Caco-2 (cell line): ENCODE results near the gene RPS27A. TPM values are rescaled to one million over a fixed set of nuclear protein-coding genes. Genes with fewer than 3 reads are reported as not detected.
"Not testable (repeated sequence)": the region's sequence is repeated elsewhere in the genome, so short reads cannot be mapped to it uniquely, and the experiment has no call there.

Source experiments
- BruUV-seq: library from RNA; stranded (reverse); fragments of 400-500 nt; replicated peaks from 2 replicates; lab custom pipeline; 2021; lab: Mats Ljungman, UMichigan
- CTCF ChIA-PET: fragments of 300-600 bp; sonication (Branson Sonifier 250); formaldehyde crosslinking; loops from one replicate; lab custom pipeline; 2022; ENCODE audit warnings: antibody characterized with exemption; lab: Charles Lee
- POLR2A ChIA-PET: fragments of 300-600 bp; sonication (Branson Sonifier 250); formaldehyde crosslinking; loops from one replicate; lab custom pipeline; 2022; ENCODE audit warnings: antibody characterized with exemption; lab: Charles Lee
- DNase-seq, 2 experiments: peaks; one replicate each; pipeline versions ENCODE4 v3.0.0 to v3.0.0-alpha.2; 2020 to 2022
- H3K27me3 ChIP-seq: replicated peaks from 2 replicates; pipeline ENCODE4 v1.6.0; 2011; ENCODE audit warnings: low read length; ENCODE audit not compliant: control insufficient read depth, insufficient read depth
- H3K36me3 ChIP-seq: 2 replicates; pipeline ENCODE4 v1.5.1; 2011; ENCODE audit warnings: low read length; ENCODE audit not compliant: control insufficient read depth, insufficient read depth
- H3K4me1 ChIP-seq: fragments of 250-450 bp; sonication (Bioruptor Pico); 2 replicates; pipeline ENCODE4 v1.5.1; 2020; ENCODE audit warnings: mild to moderate bottlenecking
- H3K4me3 ChIP-seq: 2 replicates; pipeline ENCODE4 v1.5.1; 2011; ENCODE audit warnings: low read depth, mild to moderate bottlenecking, control low read depth, low read length
- H3K9me3 ChIP-seq: fragments of 250-450 bp; sonication (Bioruptor Pico); 2 replicates; pipeline ENCODE4 v1.5.1; 2020; ENCODE audit warnings: mild to moderate bottlenecking, moderate library complexity
- H3K27ac Mint-ChIP-seq: one replicate; pipeline ENCODE4 v1.8.0; 2022; ENCODE audit warnings: mixed read lengths; ENCODE audit not compliant: unreplicated experiment
- H3K27me3 Mint-ChIP-seq: one replicate; pipeline ENCODE4 v1.8.0; 2022; ENCODE audit warnings: mixed read lengths; ENCODE audit not compliant: insufficient read depth, unreplicated experiment
- H3K36me3 Mint-ChIP-seq: one replicate; pipeline ENCODE4 v1.8.0; 2022; ENCODE audit warnings: mild to moderate bottlenecking, mixed read lengths; ENCODE audit not compliant: insufficient read depth, unreplicated experiment
- H3K4me1 Mint-ChIP-seq: one replicate; pipeline ENCODE4 v1.8.0; 2022; ENCODE audit warnings: low read depth, mixed read lengths; ENCODE audit not compliant: unreplicated experiment
- H3K4me3 Mint-ChIP-seq: one replicate; pipeline ENCODE4 v1.8.0; 2022; ENCODE audit warnings: mild to moderate bottlenecking, moderate library complexity, mixed read lengths; ENCODE audit not compliant: unreplicated experiment
- H3K9me3 Mint-ChIP-seq: one replicate; pipeline ENCODE4 v1.8.0; 2022; ENCODE audit warnings: mixed read lengths; ENCODE audit not compliant: unreplicated experiment
- intact Hi-C: fragments of 100-400 bp; cut with micrococcal nuclease; formaldehyde crosslinking; loops from one replicate; pipeline ENCODE4 v1.10.0; 2022; ENCODE audit not compliant: unreplicated experiment
- total RNA-seq: library from RNA; stranded (reverse); gene quantifications from 2 replicates; pipeline ENCODE4 v1.2.3, GENCODE V29; 2022
- TF ChIP-seq, protein P1 (sequence below), 2 experiments: fragments of 200-600 bp in 1 of 2; IDR thresholded peaks; 1 replicate in 1 of 2; 2 replicates in 1 of 2; pipeline versions ENCODE4 v1.5.1 to v1.8.0; 2011 to 2022; ENCODE audit warnings: antibody characterized with exemption in 1 of 2, control low read depth in 1 of 2, inconsistent platforms in 1 of 2, low read depth in 1 of 2, low read length in 1 of 2, mild to moderate bottlenecking in 1 of 2, moderate library complexity in 1 of 2; ENCODE audit not compliant: insufficient read depth in 1 of 2, severe bottlenecking in 1 of 2, unreplicated experiment in 1 of 2

RPS27A gene
- total RNA-seq, 1 experiment from 2014 or later = 1,305 TPM

DNA sequence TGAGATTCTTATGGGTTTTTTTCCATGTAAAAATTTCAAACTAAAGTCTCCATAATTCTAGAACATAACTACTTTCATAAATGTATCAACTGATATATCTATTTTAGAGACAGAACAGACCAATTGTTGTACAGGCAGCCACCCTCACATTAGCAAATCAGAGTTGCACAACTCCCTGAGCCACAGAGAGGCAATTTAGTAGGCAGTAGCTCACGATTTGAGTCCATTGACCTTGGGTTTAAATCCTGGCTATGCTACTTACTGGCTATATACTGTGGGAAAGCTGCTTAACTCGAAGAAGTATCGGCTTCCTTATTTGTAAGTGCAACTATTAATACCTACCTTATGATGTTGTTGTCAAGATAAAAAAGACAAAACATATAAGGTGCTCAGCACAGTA, 20.3 kb downstream of the RPS27A start:
- H3K9me3 ChIP-seq = no peaks in the 10 kb centered on the region
- intact Hi-C loops = no loop called here
- no peak for DNase-seq
- TF ChIP-seq, protein P1, sequence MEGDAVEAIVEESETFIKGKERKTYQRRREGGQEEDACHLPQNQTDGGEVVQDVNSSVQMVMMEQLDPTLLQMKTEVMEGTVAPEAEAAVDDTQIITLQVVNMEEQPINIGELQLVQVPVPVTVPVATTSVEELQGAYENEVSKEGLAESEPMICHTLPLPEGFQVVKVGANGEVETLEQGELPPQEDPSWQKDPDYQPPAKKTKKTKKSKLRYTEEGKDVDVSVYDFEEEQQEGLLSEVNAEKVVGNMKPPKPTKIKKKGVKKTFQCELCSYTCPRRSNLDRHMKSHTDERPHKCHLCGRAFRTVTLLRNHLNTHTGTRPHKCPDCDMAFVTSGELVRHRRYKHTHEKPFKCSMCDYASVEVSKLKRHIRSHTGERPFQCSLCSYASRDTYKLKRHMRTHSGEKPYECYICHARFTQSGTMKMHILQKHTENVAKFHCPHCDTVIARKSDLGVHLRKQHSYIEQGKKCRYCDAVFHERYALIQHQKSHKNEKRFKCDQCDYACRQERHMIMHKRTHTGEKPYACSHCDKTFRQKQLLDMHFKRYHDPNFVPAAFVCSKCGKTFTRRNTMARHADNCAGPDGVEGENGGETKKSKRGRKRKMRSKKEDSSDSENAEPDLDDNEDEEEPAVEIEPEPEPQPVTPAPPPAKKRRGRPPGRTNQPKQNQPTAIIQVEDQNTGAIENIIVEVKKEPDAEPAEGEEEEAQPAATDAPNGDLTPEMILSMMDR (IDR thresholded peaks at IDR 0.05; ENCODE audit: insufficient read depth in 1 of 2, low read depth in 1 of 2, low read length in 1 of 2, severe bottlenecking in 1 of 2, unreplicated experiment in 1 of 2) = no peak
- Mint-ChIP-seq H3K27ac (no peak overlapping the region), H3K4me1 (peaks cover 2% of the 10 kb centered on the region), H3K27me3 (no peaks in the 10 kb centered on the region), H3K9me3 (no peaks in the 10 kb centered on the region), H3K36me3 (peaks cover 12% of the 10 kb centered on the region), H3K4me3 (no peak overlapping the region)
- H3K4me1 ChIP-seq = no peaks in the 10 kb centered on the region
- no peaks in the 10 kb centered on the region; the same call in 1 of the 2 replicates for H3K36me3 ChIP-seq
- no peaks in the 10 kb centered on the region for H3K27me3 ChIP-seq
- no TSS peak for BruUV-seq
- POLR2A ChIA-PET = no interaction called here
- CTCF ChIA-PET = no interaction called here
- no peak overlapping the region for H3K4me3 ChIP-seq

DNA sequence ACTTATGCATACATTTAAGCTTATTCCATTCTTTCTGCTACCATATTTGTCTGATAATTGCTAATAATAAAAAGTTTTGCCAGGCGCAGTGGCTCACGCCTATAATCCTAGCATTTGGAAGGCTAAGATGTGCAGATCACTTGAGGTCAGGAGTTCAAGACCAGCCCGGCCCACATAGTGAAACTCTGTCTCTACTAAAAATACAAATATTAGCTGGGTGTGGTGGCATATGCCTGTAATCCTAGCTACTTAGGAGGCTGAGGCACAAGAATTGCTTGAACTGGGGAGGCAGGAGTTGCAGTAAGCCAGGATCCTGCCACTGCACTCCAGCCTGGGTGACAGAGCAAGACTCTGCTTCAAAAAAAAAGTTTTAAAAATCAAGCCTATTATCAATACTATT, 27.1 kb downstream of the RPS27A start:
- H3K4me1 Mint-ChIP-seq, H3K4me3 ChIP-seq, H3K9me3 ChIP-seq, H3K27me3 Mint-ChIP-seq, BruUV-seq, H3K27ac Mint-ChIP-seq, H3K4me1 ChIP-seq, H3K27me3 ChIP-seq, DNase-seq, H3K9me3 Mint-ChIP-seq, intact Hi-C loops, POLR2A ChIA-PET, H3K36me3 ChIP-seq, H3K4me3 Mint-ChIP-seq: not testable (repeated sequence)
- H3K36me3 Mint-ChIP-seq = peaks cover 22% of the 10 kb centered on the region
- CTCF ChIA-PET = interaction anchor here (0.6 kb wide), 1 partner anchor 1194 kb away, joined by 3 read pairs; no protein-coding TSS in a partner anchor

DNA sequence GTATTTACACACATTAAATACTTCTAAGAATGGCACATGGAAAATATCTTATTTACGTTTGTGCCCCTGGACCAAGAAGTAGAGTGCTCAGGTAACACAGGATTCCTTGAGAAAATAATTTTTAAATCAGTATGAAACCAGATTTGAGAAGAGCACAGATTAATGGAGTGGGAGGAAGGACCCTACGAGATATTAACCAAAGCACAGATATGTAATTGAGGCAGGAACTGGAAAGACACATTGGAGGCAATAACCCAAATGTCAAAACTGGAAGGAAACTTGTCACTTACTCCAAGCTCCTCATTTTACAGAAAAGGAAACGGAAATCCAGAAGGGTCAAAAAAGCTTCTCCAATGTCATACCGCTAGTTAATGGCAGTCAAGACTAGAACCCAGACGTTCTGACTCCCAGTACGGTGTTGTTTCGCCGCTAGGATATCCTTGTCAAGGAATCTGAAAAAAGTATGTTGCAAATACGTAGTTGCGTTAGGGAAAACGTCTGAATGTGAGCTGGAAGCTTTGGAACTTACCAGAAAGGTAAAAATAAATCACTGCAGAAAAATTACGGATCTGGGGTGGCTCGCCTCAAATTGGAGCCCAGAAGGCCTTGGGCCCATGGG, 35.9 kb downstream of the RPS27A start:
- Mint-ChIP-seq H3K27ac (peak overlapping the region; percentile 95), H3K36me3 (no peaks in the 10 kb centered on the region), H3K27me3 (no peaks in the 10 kb centered on the region), H3K4me1 (peaks cover 7% of the 10 kb centered on the region), H3K9me3 (no peaks in the 10 kb centered on the region), H3K4me3 (peak overlapping the region; percentile 87)
- H3K27me3 ChIP-seq = no peaks in the 10 kb centered on the region
- no peaks in the 10 kb centered on the region for H3K9me3 ChIP-seq
- peaks cover 5% of the 10 kb centered on the region; the same call in 1 of the 2 replicates for H3K4me1 ChIP-seq
- no peak for DNase-seq
- no peaks in the 10 kb centered on the region for H3K36me3 ChIP-seq
- CTCF ChIA-PET = interaction anchor here (0.6 kb wide), 1 partner anchor 611 kb away, joined by 3 read pairs; no protein-coding TSS in a partner anchor
- BruUV-seq = TSS peak; percentile 92
- H3K4me3 ChIP-seq = peak overlapping the region; percentile 52
- intact Hi-C loops = loop anchor here (1.0 to 5.0 kb wide), 2 partner anchors 21 to 154 kb away; no protein-coding TSS in a partner anchor
- POLR2A ChIA-PET = interaction anchor here (0.6 kb wide), 1 partner anchor 545 kb away, joined by 3 read pairs; the partner anchor contains the start of gene EML6
- TF ChIP-seq, protein P1 (IDR thresholded peaks at IDR 0.05; ENCODE audit: insufficient read depth in 1 of 2, low read depth in 1 of 2, low read length in 1 of 2, severe bottlenecking in 1 of 2, unreplicated experiment in 1 of 2) = peak in 1 of 2 experiments; percentile 14
